Ovary (tissue), 3 donors: ENCODE data around the gene TENM4.
"Not testable (repeated sequence)": the region's sequence is repeated elsewhere in the genome, so short reads cannot be mapped to it uniquely, and the experiment has no call there.

Source experiments
- EP300 ChIP-seq: sonication (generic); formaldehyde crosslinking; IDR thresholded peaks from one replicate; pipeline ENCODE4 v1.6.1; 2017; ENCODE audit warnings: antibody characterized with exemption
- POLR2A ChIP-seq: fragments of 450-650 bp; IDR thresholded peaks from one replicate; pipeline ENCODE4 v1.6.1; 2017; ENCODE audit warnings: antibody characterized with exemption, mild to moderate bottlenecking, moderate library complexity
- TF ChIP-seq, protein P1 (sequence below), 3 donors: fragments of 450-650 bp in 2 of 3; fragments of 200-600 bp in 1 of 3; IDR thresholded peaks; one replicate each; pipeline versions ENCODE4 v1.5.1 to v1.8.0; 2016 to 2022; ENCODE audit warnings: antibody characterized with exemption in 3 of 3, mild to moderate bottlenecking in 1 of 3
- donor health status: DM: no; HTN: no; CAD: no.

DNA sequence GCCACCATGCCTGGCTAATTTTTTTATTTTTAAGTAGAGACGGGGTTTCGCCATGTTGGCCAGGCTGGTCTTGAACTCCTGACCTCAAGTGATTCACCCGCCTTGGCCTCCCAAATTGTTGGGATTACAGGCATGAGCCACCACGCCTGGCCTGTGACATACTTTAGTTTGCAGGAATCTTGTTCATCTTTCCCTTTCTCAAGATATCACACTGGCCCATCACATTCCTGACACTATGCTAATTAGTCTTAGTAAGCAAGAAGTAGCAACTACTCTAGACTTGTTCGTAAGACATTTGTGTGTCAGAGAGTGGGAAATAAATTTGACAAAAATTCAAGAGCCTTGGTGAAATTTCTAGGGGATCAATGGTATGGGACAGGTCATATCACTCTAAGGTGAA is 831.5 kb downstream of the TENM4 start:
- TF ChIP-seq, protein P1, sequence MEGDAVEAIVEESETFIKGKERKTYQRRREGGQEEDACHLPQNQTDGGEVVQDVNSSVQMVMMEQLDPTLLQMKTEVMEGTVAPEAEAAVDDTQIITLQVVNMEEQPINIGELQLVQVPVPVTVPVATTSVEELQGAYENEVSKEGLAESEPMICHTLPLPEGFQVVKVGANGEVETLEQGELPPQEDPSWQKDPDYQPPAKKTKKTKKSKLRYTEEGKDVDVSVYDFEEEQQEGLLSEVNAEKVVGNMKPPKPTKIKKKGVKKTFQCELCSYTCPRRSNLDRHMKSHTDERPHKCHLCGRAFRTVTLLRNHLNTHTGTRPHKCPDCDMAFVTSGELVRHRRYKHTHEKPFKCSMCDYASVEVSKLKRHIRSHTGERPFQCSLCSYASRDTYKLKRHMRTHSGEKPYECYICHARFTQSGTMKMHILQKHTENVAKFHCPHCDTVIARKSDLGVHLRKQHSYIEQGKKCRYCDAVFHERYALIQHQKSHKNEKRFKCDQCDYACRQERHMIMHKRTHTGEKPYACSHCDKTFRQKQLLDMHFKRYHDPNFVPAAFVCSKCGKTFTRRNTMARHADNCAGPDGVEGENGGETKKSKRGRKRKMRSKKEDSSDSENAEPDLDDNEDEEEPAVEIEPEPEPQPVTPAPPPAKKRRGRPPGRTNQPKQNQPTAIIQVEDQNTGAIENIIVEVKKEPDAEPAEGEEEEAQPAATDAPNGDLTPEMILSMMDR (IDR thresholded peaks at IDR 0.05) = not testable (repeated sequence)
- TF ChIP-seq POLR2A, EP300: not testable (repeated sequence)
